Stomach (tissue), 4 donors: ENCODE data around the gene SDK2.

Experiments
- POLR2A ChIP-seq, 4 donors: fragments of 450-650 bp; IDR thresholded peaks; one replicate each; pipeline ENCODE4 v1.6.1; 2016; ENCODE audit warnings: antibody characterized with exemption in 4 of 4, control low read depth in 2 of 4, mild to moderate bottlenecking in 1 of 4, moderate library complexity in 1 of 4
- POLR2AphosphoS5 ChIP-seq, 3 donors: sonication (generic); formaldehyde crosslinking; IDR thresholded peaks; one replicate each; pipeline ENCODE4 v1.6.1; 2016; ENCODE audit warnings: antibody characterized with exemption in 3 of 3
- TF ChIP-seq, protein P1 (sequence below), 7 experiments: fragments of 450-650 bp in 4 of 7; fragments of 200-600 bp in 3 of 7; sonication (generic) in 3 of 7; IDR thresholded peaks; one replicate each; pipeline ENCODE4 v1.5.1; 2016 to 2019; ENCODE audit warnings: antibody characterized with exemption in 7 of 7, control low read depth in 2 of 7, mild to moderate bottlenecking in 1 of 7

DNA sequence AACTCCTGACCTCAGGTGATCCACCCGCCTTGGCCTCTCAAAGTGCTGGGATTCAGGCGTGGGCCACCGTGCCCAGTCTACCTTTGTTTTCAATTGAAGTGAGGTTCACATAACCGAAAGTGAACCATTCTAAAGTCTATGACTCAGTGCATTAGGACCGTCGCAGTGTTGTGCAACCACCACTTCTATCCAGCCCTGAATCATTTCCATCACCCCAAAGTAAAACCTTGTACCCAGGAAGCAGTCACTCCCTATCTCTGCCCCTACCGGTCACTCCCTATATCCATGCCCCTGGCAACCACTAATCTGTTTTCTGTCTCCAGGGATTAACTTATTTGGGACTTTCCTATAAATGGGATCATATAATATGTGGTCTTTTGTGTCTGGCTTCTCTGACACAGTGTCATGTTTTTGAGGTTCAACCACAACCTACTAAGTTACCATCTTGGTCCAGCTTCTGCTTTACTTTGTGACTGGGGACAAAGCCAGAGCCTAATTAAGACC is 304.1 kb downstream of the SDK2 start:
- TF ChIP-seq, protein P1, sequence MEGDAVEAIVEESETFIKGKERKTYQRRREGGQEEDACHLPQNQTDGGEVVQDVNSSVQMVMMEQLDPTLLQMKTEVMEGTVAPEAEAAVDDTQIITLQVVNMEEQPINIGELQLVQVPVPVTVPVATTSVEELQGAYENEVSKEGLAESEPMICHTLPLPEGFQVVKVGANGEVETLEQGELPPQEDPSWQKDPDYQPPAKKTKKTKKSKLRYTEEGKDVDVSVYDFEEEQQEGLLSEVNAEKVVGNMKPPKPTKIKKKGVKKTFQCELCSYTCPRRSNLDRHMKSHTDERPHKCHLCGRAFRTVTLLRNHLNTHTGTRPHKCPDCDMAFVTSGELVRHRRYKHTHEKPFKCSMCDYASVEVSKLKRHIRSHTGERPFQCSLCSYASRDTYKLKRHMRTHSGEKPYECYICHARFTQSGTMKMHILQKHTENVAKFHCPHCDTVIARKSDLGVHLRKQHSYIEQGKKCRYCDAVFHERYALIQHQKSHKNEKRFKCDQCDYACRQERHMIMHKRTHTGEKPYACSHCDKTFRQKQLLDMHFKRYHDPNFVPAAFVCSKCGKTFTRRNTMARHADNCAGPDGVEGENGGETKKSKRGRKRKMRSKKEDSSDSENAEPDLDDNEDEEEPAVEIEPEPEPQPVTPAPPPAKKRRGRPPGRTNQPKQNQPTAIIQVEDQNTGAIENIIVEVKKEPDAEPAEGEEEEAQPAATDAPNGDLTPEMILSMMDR (IDR thresholded peaks at IDR 0.05): peak in 1 of 7 experiments; percentile 56
- TF ChIP-seq POLR2A (IDR thresholded peaks at IDR 0.05): no peak
- peak in 2 of 3 donors; percentile 60 to 78 for TF ChIP-seq POLR2AphosphoS5 (IDR thresholded peaks at IDR 0.05)
